H9 (cell line): Measurements from ENCODE around the gene ARSI. TPM values are rescaled to one million over a fixed set of nuclear protein-coding genes. Genes with fewer than 3 reads are reported as not detected.

Source experiments
- DNase-seq: peaks from one replicate; pipeline ENCODE4 v3.0.0-alpha.2; 2017
- H2AFZ ChIP-seq: one replicate; pipeline ENCODE4 v1.6.1; 2013; ENCODE audit warnings: mild to moderate bottlenecking, low read length, control low read depth, moderate library complexity
- H2AK5ac ChIP-seq: 2 replicates; pipeline ENCODE4 v1.6.1; 2013; ENCODE audit warnings: low read length, control low read depth, mixed read lengths; ENCODE audit not compliant: insufficient read length
- H2BK120ac ChIP-seq: one replicate; pipeline ENCODE4 v1.6.1; 2013; ENCODE audit warnings: low read depth, mild to moderate bottlenecking, low read length, control low read depth, inconsistent platforms; ENCODE audit not compliant: poor library complexity, severe bottlenecking
- H2BK12ac ChIP-seq: 2 replicates; pipeline ENCODE4 v1.6.1; 2013; ENCODE audit warnings: low read length, control low read depth, mixed read lengths, low read depth; ENCODE audit not compliant: insufficient read length
- H2BK15ac ChIP-seq: 2 replicates; pipeline ENCODE4 v1.6.1; 2013; ENCODE audit warnings: low read depth, low read length, control low read depth
- H2BK20ac ChIP-seq: one replicate; pipeline ENCODE4 v1.6.1; 2013; ENCODE audit warnings: low read depth, mild to moderate bottlenecking, low read length, control low read depth, inconsistent platforms; ENCODE audit not compliant: poor library complexity, severe bottlenecking
- H2BK5ac ChIP-seq: 2 replicates; pipeline ENCODE4 v1.6.1; 2013; ENCODE audit warnings: low read length, control low read depth, mixed read lengths; ENCODE audit not compliant: insufficient read length
- H3K14ac ChIP-seq: 2 replicates; pipeline ENCODE4 v1.6.1; 2013; ENCODE audit warnings: low read length, control low read depth; ENCODE audit not compliant: insufficient read depth
- H3K18ac ChIP-seq: 2 replicates; pipeline ENCODE4 v1.6.1; 2013; ENCODE audit warnings: low read depth, mild to moderate bottlenecking, mixed read lengths, low read length, control low read depth; ENCODE audit not compliant: insufficient read length
- H3K23ac ChIP-seq: 2 replicates; pipeline ENCODE4 v1.6.1; 2013; ENCODE audit warnings: low read length, control low read depth, mixed read lengths, low read depth; ENCODE audit not compliant: insufficient read length
- H3K23me2 ChIP-seq: 2 replicates; pipeline ENCODE4 v1.6.1; 2013; ENCODE audit warnings: low read depth, mild to moderate bottlenecking, mixed read lengths, low read length, control low read depth; ENCODE audit not compliant: insufficient read length, poor library complexity, severe bottlenecking
- H3K27ac ChIP-seq: 2 replicates; pipeline ENCODE4 v1.5.1; 2013; ENCODE audit warnings: low read length, control low read depth, mixed read lengths, low read depth; ENCODE audit not compliant: insufficient read length
- H3K27me3 ChIP-seq: 2 replicates; pipeline ENCODE4 v1.6.1; 2013; ENCODE audit warnings: low read length, control low read depth, inconsistent platforms; ENCODE audit not compliant: insufficient read depth
- H3K4ac ChIP-seq: 2 replicates; pipeline ENCODE4 v1.6.1; 2013; ENCODE audit warnings: low read depth, mild to moderate bottlenecking, control low read depth, inconsistent platforms, low read length, moderate library complexity
- H3K4me1 ChIP-seq: 2 replicates; pipeline ENCODE4 v1.6.1; 2013; ENCODE audit warnings: low read length, control low read depth, inconsistent platforms; ENCODE audit not compliant: insufficient read depth
- H3K4me2 ChIP-seq: 2 replicates; pipeline ENCODE4 v1.6.1; 2013; ENCODE audit warnings: low read length, control low read depth, mixed read lengths; ENCODE audit not compliant: insufficient read length, insufficient read depth
- H3K56ac ChIP-seq: 2 replicates; pipeline ENCODE4 v1.6.1; 2013; ENCODE audit warnings: low read depth, mild to moderate bottlenecking, mixed read lengths, low read length, control low read depth; ENCODE audit not compliant: insufficient read length
- H3K79me1 ChIP-seq: 2 replicates; pipeline ENCODE4 v1.6.1; 2013; ENCODE audit warnings: low read depth, mild to moderate bottlenecking, moderate library complexity, low read length, control low read depth, inconsistent platforms; ENCODE audit not compliant: insufficient read depth, poor library complexity, severe bottlenecking
- H3K79me2 ChIP-seq: 2 replicates; pipeline ENCODE4 v1.6.1; 2013; ENCODE audit warnings: low read length, control low read depth, inconsistent platforms; ENCODE audit not compliant: insufficient read depth
- H3K9ac ChIP-seq: 2 replicates; pipeline ENCODE4 v1.6.1; 2013; ENCODE audit warnings: low read length, control low read depth, mixed read lengths; ENCODE audit not compliant: insufficient read length; ENCODE audit errors: extremely low read depth
- H3K9me3 ChIP-seq: one replicate; pipeline ENCODE4 v1.6.1; 2013; ENCODE audit warnings: low read depth, low read length, inconsistent platforms; ENCODE audit not compliant: control insufficient read depth
- H3T11ph ChIP-seq: one replicate; pipeline ENCODE4 v1.6.1; 2013; ENCODE audit warnings: mild to moderate bottlenecking, low read length, control low read depth, inconsistent platforms
- H4K20me1 ChIP-seq: one replicate; pipeline ENCODE4 v1.6.1; 2013; ENCODE audit not compliant: control insufficient read depth, insufficient read length, insufficient read depth
- H4K5ac ChIP-seq: 2 replicates; pipeline ENCODE4 v1.6.1; 2013; ENCODE audit warnings: low read depth, mild to moderate bottlenecking, mixed read lengths, low read length, control low read depth; ENCODE audit not compliant: insufficient read length
- H4K8ac ChIP-seq: replicated peaks from 2 replicates; pipeline ENCODE4 v1.6.1; 2013; ENCODE audit warnings: low read length, control low read depth, mixed read lengths, low read depth; ENCODE audit not compliant: insufficient read length
- H4K91ac ChIP-seq: 2 replicates; pipeline ENCODE4 v1.6.1; 2013; ENCODE audit warnings: low read depth, mild to moderate bottlenecking, moderate library complexity, mixed read lengths, low read length, control low read depth; ENCODE audit not compliant: insufficient read length
- H3K27ac Mint-ChIP-seq, 3 experiments: 2 replicates in 2 of 3; 3 replicates in 1 of 3; pipeline ENCODE4 v1.8.0; 2020 to 2021; ENCODE audit warnings: mixed read lengths in 3 of 3, mild to moderate bottlenecking in 1 of 3, moderate library complexity in 1 of 3
- H3K27me3 Mint-ChIP-seq: 2 replicates; pipeline ENCODE4 v1.8.0; 2021; ENCODE audit warnings: low read depth, mild to moderate bottlenecking, moderate library complexity, mixed read lengths
- H3K36me3 Mint-ChIP-seq, 3 experiments: 2 replicates in 2 of 3; 3 replicates in 1 of 3; pipeline ENCODE4 v1.8.0; 2020 to 2021; ENCODE audit warnings: low read depth in 3 of 3, mixed read lengths in 3 of 3; ENCODE audit not compliant: insufficient read depth in 1 of 3
- H3K4me1 Mint-ChIP-seq, 2 experiments: 2 replicates each; pipeline ENCODE4 v1.8.0; 2020; ENCODE audit warnings: mixed read lengths in 2 of 2
- H3K4me3 Mint-ChIP-seq, 2 experiments: 2 replicates in 1 of 2; 3 replicates in 1 of 2; pipeline ENCODE4 v1.8.0; 2020 to 2021; ENCODE audit warnings: mild to moderate bottlenecking in 2 of 2, mixed read lengths in 2 of 2, moderate library complexity in 1 of 2
- H3K9me3 Mint-ChIP-seq, 2 experiments: 2 replicates in 1 of 2; 3 replicates in 1 of 2; pipeline ENCODE4 v1.8.0; 2020; ENCODE audit warnings: mild to moderate bottlenecking in 2 of 2, mixed read lengths in 2 of 2, moderate library complexity in 1 of 2
- WGBS: extraction: QIAGEN DNeasy Blood & Tissue Kit; methylation state at CpG from one replicate; pipeline ENCODE4 v1.1.7; 2013; ENCODE audit warnings: missing lambda C conversion rate, low lambda C conversion rate, mixed read lengths; ENCODE audit not compliant: insufficient read length; ENCODE audit errors: extremely low coverage; 5-methylcytosine and 5-hydroxymethylcytosine counted together
- total RNA-seq: library from RNA; stranded (reverse); gene quantifications from 2 replicates; pipeline ENCODE4 v1.2.1, GENCODE V29; 2021
- TF ChIP-seq, protein P1 (sequence below): fragments of 200-600 bp; sonication (generic); conservative IDR thresholded peaks from 3 replicates; pipeline ENCODE4 v1.8.0; 2021; ENCODE audit warnings: antibody characterized with exemption, mild to moderate bottlenecking

Gene ARSI
- total RNA-seq, 1 experiment from 2014 or later: 1.7 TPM

DNA sequence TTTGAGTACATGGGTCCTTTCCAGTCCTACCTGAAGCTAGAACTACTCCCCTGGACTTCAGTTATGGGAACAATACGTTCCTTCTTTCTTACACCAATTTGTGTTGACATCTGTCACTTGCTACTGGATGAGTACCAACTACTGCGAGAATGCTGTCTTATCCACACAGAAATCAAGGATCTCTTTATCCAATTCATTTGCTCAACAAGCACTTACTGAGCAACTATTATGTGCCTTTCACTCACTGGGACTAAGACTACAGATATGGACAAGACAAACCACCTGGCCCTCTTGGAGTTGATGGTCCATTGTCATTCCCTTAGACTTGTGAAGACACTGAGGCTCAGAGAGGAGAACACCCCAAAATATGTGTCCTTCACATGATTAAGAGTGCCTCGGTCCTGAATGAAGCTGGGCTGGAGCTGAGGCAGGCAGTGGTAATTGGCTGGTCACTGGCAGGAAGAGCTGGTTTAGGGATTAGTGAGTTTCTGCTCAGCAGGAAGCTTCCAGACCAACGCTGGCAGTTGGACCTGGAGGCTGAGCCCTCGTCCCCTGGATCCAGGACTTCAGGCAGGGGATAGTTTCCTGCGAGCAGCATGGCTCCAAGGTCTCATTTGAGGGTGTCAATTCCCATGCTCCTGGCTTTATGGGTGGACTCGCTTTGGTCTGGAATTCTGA is 8.4 kb upstream of the ARSI start:
- H3K18ac ChIP-seq: no peak overlapping the region
- H2BK20ac ChIP-seq: no peak overlapping the region
- H3K9me3 ChIP-seq: no peaks in the 10 kb centered on the region
- H3K14ac ChIP-seq: no peak overlapping the region
- no peak overlapping the region for H2BK5ac ChIP-seq
- H2AK5ac ChIP-seq: no peak overlapping the region
- no peaks in the 10 kb centered on the region for H3K36me3 Mint-ChIP-seq
- WGBS: no CpG with 5 or more reads among the region's 7 CpGs
- no peaks in the 10 kb centered on the region for H3K27me3 ChIP-seq
- H3K4me2 ChIP-seq: no peak overlapping the region
- H3K27me3 Mint-ChIP-seq: peaks cover 5% of the 10 kb centered on the region
- H3K27ac Mint-ChIP-seq: no peak overlapping the region
- no peak overlapping the region for H3K27ac ChIP-seq
- DNase-seq: no peak
- TF ChIP-seq, protein P1, sequence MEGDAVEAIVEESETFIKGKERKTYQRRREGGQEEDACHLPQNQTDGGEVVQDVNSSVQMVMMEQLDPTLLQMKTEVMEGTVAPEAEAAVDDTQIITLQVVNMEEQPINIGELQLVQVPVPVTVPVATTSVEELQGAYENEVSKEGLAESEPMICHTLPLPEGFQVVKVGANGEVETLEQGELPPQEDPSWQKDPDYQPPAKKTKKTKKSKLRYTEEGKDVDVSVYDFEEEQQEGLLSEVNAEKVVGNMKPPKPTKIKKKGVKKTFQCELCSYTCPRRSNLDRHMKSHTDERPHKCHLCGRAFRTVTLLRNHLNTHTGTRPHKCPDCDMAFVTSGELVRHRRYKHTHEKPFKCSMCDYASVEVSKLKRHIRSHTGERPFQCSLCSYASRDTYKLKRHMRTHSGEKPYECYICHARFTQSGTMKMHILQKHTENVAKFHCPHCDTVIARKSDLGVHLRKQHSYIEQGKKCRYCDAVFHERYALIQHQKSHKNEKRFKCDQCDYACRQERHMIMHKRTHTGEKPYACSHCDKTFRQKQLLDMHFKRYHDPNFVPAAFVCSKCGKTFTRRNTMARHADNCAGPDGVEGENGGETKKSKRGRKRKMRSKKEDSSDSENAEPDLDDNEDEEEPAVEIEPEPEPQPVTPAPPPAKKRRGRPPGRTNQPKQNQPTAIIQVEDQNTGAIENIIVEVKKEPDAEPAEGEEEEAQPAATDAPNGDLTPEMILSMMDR: no peak
- no peak overlapping the region for H2AFZ ChIP-seq
- no peak overlapping the region for H4K5ac ChIP-seq
- H3K79me2 ChIP-seq: no peaks in the 10 kb centered on the region
- no peaks in the 10 kb centered on the region for H3K4me1 ChIP-seq
- H3K23ac ChIP-seq: no peak overlapping the region
- no peak overlapping the region for H3K4me3 Mint-ChIP-seq
- no peak overlapping the region for H2BK120ac ChIP-seq
- H3K4me1 Mint-ChIP-seq: peaks cover 15 to 19% of the 10 kb centered on the region in 2 experiments
- no peaks in the 10 kb centered on the region for H3K23me2 ChIP-seq
- H4K91ac ChIP-seq: no peak overlapping the region
- H4K20me1 ChIP-seq: no peaks in the 10 kb centered on the region
- no peaks in the 10 kb centered on the region for H3K79me1 ChIP-seq
- H4K8ac ChIP-seq: no peak overlapping the region
- no peak overlapping the region for H2BK12ac ChIP-seq
- no peak overlapping the region for H3K4ac ChIP-seq
- H3K56ac ChIP-seq: no peak overlapping the region
- no peak overlapping the region for H3K9ac ChIP-seq
- H2BK15ac ChIP-seq: no peak overlapping the region
- no peaks in the 10 kb centered on the region for H3K9me3 Mint-ChIP-seq
- no peak overlapping the region for H3T11ph ChIP-seq
